ENCODE measurements around the gene PTPN11. TPM values are rescaled to one million over a fixed set of nuclear protein-coding genes. Genes with fewer than 3 reads are reported as not detected.
"Not testable (repeated sequence)": the region's sequence is repeated elsewhere in the genome, so short reads cannot be mapped to it uniquely, and the experiment has no call there.

PTPN11 gene
- total RNA-seq, 2 donors from 2014 or later = 65.1 to 69.1 TPM

GRCh38 chr12:112440653-112441052 is 21.9 kb downstream of the PTPN11 start:
- ATAC-seq; intact Hi-C loops (cut with DNase I, micrococcal nuclease); DNase-seq: not testable (repeated sequence)

- intact Hi-C loops (cut with DNase I, micrococcal nuclease) = no loop called here
- no peak for DNase-seq
- no peak for ATAC-seq
Measured at GRCh38 chr12:112443916-112444315, 25.2 kb downstream of the PTPN11 start.

- intact Hi-C loops (cut with DNase I, micrococcal nuclease) = no loop called here
- DNase-seq (no peak), ATAC-seq (no peak)
Measured at GRCh38 chr12:112446008-112446725, 27.4 kb downstream of the PTPN11 start.

GRCh38 chr12:112447106-112447505 is 28.4 kb downstream of the PTPN11 start:
- ATAC-seq (no peak), DNase-seq (no peak)
- intact Hi-C loops (cut with DNase I, micrococcal nuclease) = no loop called here

GRCh38 chr12:112448165-112448564 is 29.4 kb downstream of the PTPN11 start:
- intact Hi-C loops (cut with DNase I, micrococcal nuclease); DNase-seq; ATAC-seq: not testable (repeated sequence)

GRCh38 chr12:112450725-112451124 is 32.0 kb downstream of the PTPN11 start:
- DNase-seq (no peak), ATAC-seq (no peak)
- intact Hi-C loops (cut with DNase I, micrococcal nuclease) = no loop called here

GRCh38 chr12:112456029-112456428 is 37.3 kb downstream of the PTPN11 start:
- DNase-seq = no peak
- intact Hi-C loops (cut with DNase I, micrococcal nuclease) = no loop called here

GRCh38 chr12:112457142-112457541 is 38.4 kb downstream of the PTPN11 start:
- ATAC-seq; DNase-seq; intact Hi-C loops (cut with DNase I, micrococcal nuclease): not testable (repeated sequence)

More at GRCh38 chr12:112456029-112456428, 37.3 kb downstream of the PTPN11 start:
- no peak for ATAC-seq

- DNase-seq (no peak), ATAC-seq (no peak)
- intact Hi-C loops (cut with DNase I, micrococcal nuclease) = no loop called here
Measured at GRCh38 chr12:112458330-112458729, 39.6 kb downstream of the PTPN11 start.

- no peak for ATAC-seq
- intact Hi-C loops (cut with DNase I, micrococcal nuclease) = no loop called here
- DNase-seq = no peak
Measured at GRCh38 chr12:112458751-112459150, 40.0 kb downstream of the PTPN11 start.

GRCh38 chr12:112463478-112463877 is 44.7 kb downstream of the PTPN11 start:
- intact Hi-C loops (cut with DNase I, micrococcal nuclease) = no loop called here
- DNase-seq (no peak), ATAC-seq (no peak)

GRCh38 chr12:112464605-112465004 is 45.9 kb downstream of the PTPN11 start:
- DNase-seq (no peak), ATAC-seq (no peak)
- intact Hi-C loops (cut with DNase I, micrococcal nuclease) = no loop called here

- DNase-seq = no peak
- peak; percentile 89 for ATAC-seq
- intact Hi-C loops (cut with DNase I, micrococcal nuclease) = no loop called here
Measured at GRCh38 chr12:112466011-112466422, 47.3 kb downstream of the PTPN11 start.

GRCh38 chr12:112466835-112467234 is 48.1 kb downstream of the PTPN11 start:
- DNase-seq = no peak
- intact Hi-C loops (cut with DNase I, micrococcal nuclease) = no loop called here
- no peak for ATAC-seq

GRCh38 chr12:112468046-112468445 is 49.3 kb downstream of the PTPN11 start:
- intact Hi-C loops (cut with DNase I, micrococcal nuclease) = no loop called here
- no peak for ATAC-seq
- no peak for DNase-seq

GRCh38 chr12:112473056-112473455 is 54.3 kb downstream of the PTPN11 start:
- DNase-seq (no peak), ATAC-seq (no peak)
- intact Hi-C loops (cut with DNase I, micrococcal nuclease) = no loop called here

- no peak for ATAC-seq
- intact Hi-C loops (cut with DNase I, micrococcal nuclease) = no loop called here
- DNase-seq = no peak
Measured at GRCh38 chr12:112479413-112479812, 60.7 kb downstream of the PTPN11 start.

GRCh38 chr12:112480931-112481330 is 62.2 kb downstream of the PTPN11 start:
- intact Hi-C loops (cut with DNase I, micrococcal nuclease) = no loop called here
- no peak for DNase-seq
- no peak for ATAC-seq

- no peak for DNase-seq
- intact Hi-C loops (cut with DNase I, micrococcal nuclease) = no loop called here
- no peak for ATAC-seq
Measured at GRCh38 chr12:112482733-112483132, 64.0 kb downstream of the PTPN11 start.

GRCh38 chr12:112486361-112486760 is 67.6 kb downstream of the PTPN11 start:
- intact Hi-C loops (cut with DNase I, micrococcal nuclease) = no loop called here
- no peak for ATAC-seq
- no peak for DNase-seq

Measured in left colon (tissue), 2 donors.